Suprapubic skin (tissue), 4 donors: ENCODE results near the gene RAB22A.

Experiments
- CTCF ChIP-seq, 2 donors: fragments of 200-600 bp in 1 of 2; fragments of 450-650 bp in 1 of 2; sonication (generic) in 1 of 2; IDR thresholded peaks; one replicate each; pipeline ENCODE4 v1.5.1; 2016 to 2019; ENCODE audit warnings: antibody characterized with exemption in 2 of 2, mild to moderate bottlenecking in 1 of 2, moderate library complexity in 1 of 2
- EP300 ChIP-seq: sonication (generic); formaldehyde crosslinking; IDR thresholded peaks from one replicate; pipeline ENCODE4 v1.6.1; 2017; ENCODE audit warnings: antibody characterized with exemption
- POLR2AphosphoS5 ChIP-seq, 3 donors: sonication (generic); formaldehyde crosslinking; IDR thresholded peaks; one replicate each; pipeline ENCODE4 v1.6.1; 2017; ENCODE audit warnings: antibody characterized with exemption in 3 of 3

GRCh38 chr20:58330687-58331086, 21.2 kb downstream of the RAB22A start:
- no peak for TF ChIP-seq CTCF (IDR thresholded peaks at IDR 0.05)
- no peak for TF ChIP-seq POLR2AphosphoS5 (IDR thresholded peaks at IDR 0.05)
- TF ChIP-seq EP300 = no peak
